K562 (cell line): ENCODE data around the gene DLX4.

Experiments used
- CTCF ChIP-seq, 3 experiments: IDR thresholded peaks in 2 of 3; conservative IDR thresholded peaks in 1 of 3; 2 replicates each; pipeline ENCODE4 v1.5.1; 2011 to 2012; ENCODE audit warnings: low read length in 3 of 3, mild to moderate bottlenecking in 3 of 3, control low read depth in 2 of 3, improper control_type of control experiment in 1 of 3, inconsistent platforms in 1 of 3, low read depth in 1 of 3, mixed read lengths in 1 of 3, moderate library complexity in 1 of 3; ENCODE audit not compliant: insufficient read depth in 2 of 3
- E2F8 ChIP-seq: fragments of 450-650 bp; IDR thresholded peaks from 2 replicates; pipeline ENCODE4 v1.7.1; 2018; ENCODE audit warnings: mild to moderate bottlenecking, low read depth; ENCODE audit not compliant: partially characterized antibody
- POLR2AphosphoS5 ChIP-seq: IDR thresholded peaks from 2 replicates; pipeline ENCODE4 v1.6.1; 2011; ENCODE audit warnings: mild to moderate bottlenecking, low read depth, low read length, moderate library complexity; ENCODE audit not compliant: control insufficient read depth, insufficient read depth
- PREB ChIP-seq: sonication (generic); formaldehyde crosslinking; IDR thresholded peaks from 2 replicates; pipeline ENCODE4 v1.8.1; 2023; ENCODE audit warnings: mild to moderate bottlenecking, missing genetic modification reagents
- RCOR1 ChIP-seq, 2 experiments: IDR thresholded peaks; 2 replicates each; pipeline ENCODE4 v1.6.1; 2012; ENCODE audit warnings: low read depth in 2 of 2, low read length in 2 of 2, borderline replicate concordance in 1 of 2, improper control_type of control experiment in 1 of 2
- TF ChIP-seq, protein P1 (sequence below): fragments of 450-650 bp; IDR thresholded peaks from 2 replicates; pipeline ENCODE4 v1.6.1; 2018; ENCODE audit warnings: mild to moderate bottlenecking, low read depth; ENCODE audit not compliant: partially characterized antibody

DNA sequence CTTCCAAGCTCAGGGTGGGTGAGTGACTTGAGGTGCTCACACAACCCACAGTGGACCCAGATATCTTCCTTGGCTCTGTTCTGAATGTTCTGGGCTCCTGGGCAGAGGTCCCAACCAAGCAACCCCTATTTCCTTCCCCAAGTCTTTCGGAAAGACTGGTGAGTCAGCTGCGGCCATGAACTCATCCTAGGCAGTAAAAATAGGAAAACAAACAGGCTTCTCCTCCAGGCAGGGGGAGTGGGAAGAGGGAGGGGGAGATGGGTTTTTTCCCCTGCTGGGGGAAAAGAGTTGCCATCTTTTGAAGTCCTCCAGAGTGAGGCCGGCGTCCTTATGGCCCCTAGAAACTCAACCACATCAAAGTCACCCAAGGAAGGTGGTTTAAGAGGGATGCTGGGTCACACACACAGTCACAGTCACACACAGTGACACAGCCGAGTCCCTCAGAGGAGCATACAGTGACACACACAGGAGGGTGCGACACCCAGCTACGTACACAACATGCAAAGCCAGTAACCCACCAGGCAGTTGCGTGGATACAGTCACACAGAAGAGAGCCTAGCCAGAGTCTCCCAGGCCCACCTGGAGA is 16.0 kb upstream of the DLX4 start:
- no peak for TF ChIP-seq POLR2AphosphoS5
- TF ChIP-seq E2F8, result no peak
- TF ChIP-seq CTCF (IDR thresholded peaks at IDR 0.05 in 2 of 3, conservative IDR thresholded peaks at IDR 0.05 in 1 of 3; ENCODE audit: insufficient read depth in 2 of 3, low read depth in 1 of 3, low read length in 3 of 3), result no peak
- no peak for TF ChIP-seq RCOR1 (IDR thresholded peaks at IDR 0.05; ENCODE audit: borderline replicate concordance in 1 of 2, low read depth in 2 of 2, low read length in 2 of 2)
- TF ChIP-seq, protein P1, sequence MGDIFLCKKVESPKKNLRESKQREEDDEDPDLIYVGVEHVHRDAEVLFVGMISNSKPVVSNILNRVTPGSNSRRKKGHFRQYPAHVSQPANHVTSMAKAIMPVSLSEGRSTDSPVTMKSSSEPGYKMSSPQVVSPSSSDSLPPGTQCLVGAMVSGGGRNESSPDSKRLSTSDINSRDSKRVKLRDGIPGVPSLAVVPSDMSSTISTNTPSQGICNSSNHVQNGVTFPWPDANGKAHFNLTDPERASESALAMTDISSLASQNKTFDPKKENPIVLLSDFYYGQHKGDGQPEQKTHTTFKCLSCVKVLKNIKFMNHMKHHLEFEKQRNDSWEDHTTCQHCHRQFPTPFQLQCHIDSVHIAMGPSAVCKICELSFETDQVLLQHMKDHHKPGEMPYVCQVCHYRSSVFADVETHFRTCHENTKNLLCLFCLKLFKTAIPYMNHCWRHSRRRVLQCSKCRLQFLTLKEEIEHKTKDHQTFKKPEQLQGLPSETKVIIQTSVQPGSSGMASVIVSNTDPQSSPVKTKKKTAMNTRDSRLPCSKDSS, result no peak
- TF ChIP-seq PREB, result no peak
